IMR-90 (cell line): Measurements from ENCODE around the gene EPN2. TPM values are rescaled to one million over a fixed set of nuclear protein-coding genes. Genes with fewer than 3 reads are reported as not detected.

Experiments used
- ATAC-seq: fragments of 200-7000 bp; cut with Tn5 transposase; 2 replicates; pipeline ENCODE4 v1.9.1; 2020; ENCODE audit warnings: low read depth, mild to moderate bottlenecking, moderate library complexity
- BruUV-seq: library from RNA; stranded (reverse); fragments of 400-500 nt; replicated peaks from 2 replicates; lab custom pipeline; 2021; lab: Mats Ljungman, UMichigan
- CTCF ChIA-PET: fragments of 300-600 bp; formaldehyde crosslinking; extraction: SDS; loops from one replicate; lab custom pipeline; 2021; ENCODE audit warnings: antibody characterized with exemption; lab: Yijun Ruan, JAX
- POLR2A ChIA-PET: fragments of 300-600 bp; sonication (Branson Sonifier 250); formaldehyde crosslinking; loops from one replicate; lab custom pipeline; 2022; ENCODE audit warnings: antibody characterized with exemption; ENCODE audit not compliant: unreplicated experiment; lab: Charles Lee
- DNase-seq: peaks from one replicate; pipeline ENCODE4 v3.0.0; 2013
- H2AFZ ChIP-seq: replicated peaks from 2 replicates; pipeline ENCODE3; 2013; ENCODE audit warnings: low read length, mild to moderate bottlenecking; ENCODE audit not compliant: poor library complexity
- H2AK5ac ChIP-seq: 2 replicates; pipeline ENCODE4 v1.6.1; 2013; ENCODE audit warnings: low read depth, low read length, inconsistent platforms
- H2AK9ac ChIP-seq: replicated peaks from 2 replicates; pipeline ENCODE3; 2013; ENCODE audit warnings: mild to moderate bottlenecking, low read depth, low read length, moderate library complexity; ENCODE audit not compliant: poor library complexity
- H2BK120ac ChIP-seq: 2 replicates; pipeline ENCODE4 v1.6.1; 2013; ENCODE audit warnings: low read depth, low read length, inconsistent platforms
- H2BK15ac ChIP-seq: 3 replicates; pipeline ENCODE4 v1.6.1; 2013; ENCODE audit warnings: low read depth, low read length, inconsistent platforms
- H2BK20ac ChIP-seq: 2 replicates; pipeline ENCODE4 v1.6.1; 2013; ENCODE audit warnings: low read depth, mild to moderate bottlenecking, inconsistent platforms, low read length, moderate library complexity
- H2BK5ac ChIP-seq: 2 replicates; pipeline ENCODE4 v1.6.1; 2013; ENCODE audit warnings: mild to moderate bottlenecking, low read depth, low read length, inconsistent platforms; ENCODE audit not compliant: poor library complexity, severe bottlenecking
- H3K14ac ChIP-seq: replicated peaks from 2 replicates; pipeline ENCODE4 v1.6.1; 2013; ENCODE audit warnings: low read depth, low read length, inconsistent platforms
- H3K18ac ChIP-seq: 2 replicates; pipeline ENCODE4 v1.6.1; 2013; ENCODE audit warnings: low read depth, low read length, control low read depth
- H3K23ac ChIP-seq: 2 replicates; pipeline ENCODE4 v1.6.1; 2013; ENCODE audit warnings: low read depth, low read length, inconsistent platforms
- H3K27ac ChIP-seq: 2 replicates; pipeline ENCODE4 v1.5.1; 2013; ENCODE audit warnings: mild to moderate bottlenecking, control low read depth, low read length; ENCODE audit not compliant: insufficient read depth
- H3K27me3 ChIP-seq: 2 replicates; pipeline ENCODE4 v1.6.1; 2013; ENCODE audit warnings: low read length; ENCODE audit not compliant: control insufficient read depth, insufficient read depth
- H3K36me3 ChIP-seq: 2 replicates; pipeline ENCODE4 v1.6.1; 2013; ENCODE audit warnings: low read length, mixed read lengths; ENCODE audit not compliant: control insufficient read depth, insufficient read depth
- H3K4ac ChIP-seq: 2 replicates; pipeline ENCODE4 v1.6.1; 2013; ENCODE audit warnings: low read depth, low read length, inconsistent platforms
- H3K4me1 ChIP-seq: 2 replicates; pipeline ENCODE4 v1.6.1; 2013; ENCODE audit warnings: low read length, mixed read lengths; ENCODE audit not compliant: control insufficient read depth, insufficient read depth
- H3K4me2 ChIP-seq: 2 replicates; pipeline ENCODE4 v1.6.1; 2013; ENCODE audit warnings: low read depth, mild to moderate bottlenecking, control low read depth, low read length, moderate library complexity
- H3K4me3 ChIP-seq: 2 replicates; pipeline ENCODE4 v1.5.1; 2013; ENCODE audit warnings: low read depth, mild to moderate bottlenecking, control low read depth, low read length, moderate library complexity; ENCODE audit not compliant: insufficient read depth
- H3K56ac ChIP-seq: 2 replicates; pipeline ENCODE4 v1.6.1; 2013; ENCODE audit warnings: low read length, inconsistent platforms; ENCODE audit not compliant: insufficient read depth; ENCODE audit errors: extremely low read depth
- H3K79me1 ChIP-seq, 2 experiments: 2 replicates each; pipeline ENCODE4 v1.6.1; 2013; ENCODE audit warnings: low read length in 2 of 2, inconsistent platforms in 1 of 2, low read depth in 1 of 2
- H3K9ac ChIP-seq: 2 replicates; pipeline ENCODE4 v1.6.1; 2013; ENCODE audit warnings: low read depth, low read length, control low read depth
- H3K9me1 ChIP-seq: 2 replicates; pipeline ENCODE4 v1.6.1; 2013; ENCODE audit warnings: low read length, inconsistent platforms; ENCODE audit not compliant: insufficient read depth
- H3K9me3 ChIP-seq: 2 replicates; pipeline ENCODE4 v1.6.1; 2013; ENCODE audit warnings: low read length; ENCODE audit not compliant: control insufficient read depth, insufficient read depth
- H4K20me1 ChIP-seq: 2 replicates; pipeline ENCODE4 v1.6.1; 2013; ENCODE audit warnings: low read length, inconsistent platforms; ENCODE audit not compliant: insufficient read depth
- H4K5ac ChIP-seq: 2 replicates; pipeline ENCODE4 v1.6.1; 2013; ENCODE audit warnings: mild to moderate bottlenecking, low read depth, low read length, control low read depth
- H4K8ac ChIP-seq, 2 experiments: 2 replicates each; pipeline ENCODE4 v1.6.1; 2013; ENCODE audit warnings: low read depth in 2 of 2, low read length in 2 of 2, control low read depth in 1 of 2, inconsistent platforms in 1 of 2
- H4K91ac ChIP-seq: 2 replicates; pipeline ENCODE4 v1.6.1; 2013; ENCODE audit warnings: low read depth, low read length, inconsistent platforms; ENCODE audit not compliant: insufficient read depth
- BHLHE40 ChIP-seq: fragments of 150-350 bp; IDR thresholded peaks from 2 replicates; pipeline ENCODE4 v1.6.1; 2016; ENCODE audit warnings: mild to moderate bottlenecking, low read depth, low read length
- CEBPB ChIP-seq: IDR thresholded peaks from 2 replicates; pipeline ENCODE4 v1.6.1; 2012; ENCODE audit warnings: low read depth, low read length, improper control_type of control experiment
- CHD1 ChIP-seq: IDR thresholded peaks from 2 replicates; pipeline ENCODE4 v1.6.1; 2012; ENCODE audit warnings: low read depth, low read length, improper control_type of control experiment
- CTCF ChIP-seq: conservative IDR thresholded peaks from 2 replicates; pipeline ENCODE4 v1.5.1; 2012; ENCODE audit warnings: mild to moderate bottlenecking, low read depth, low read length, improper control_type of control experiment
- ELK1 ChIP-seq: fragments of 150-350 bp; IDR thresholded peaks from 2 replicates; pipeline ENCODE4 v1.6.1; 2016; ENCODE audit warnings: low read depth, mild to moderate bottlenecking, low read length, moderate library complexity, borderline replicate concordance
- FOS ChIP-seq: fragments of 150-350 bp; IDR thresholded peaks from 2 replicates; pipeline ENCODE4 v1.6.1; 2016; ENCODE audit warnings: low read depth, low read length
- MAFK ChIP-seq: IDR thresholded peaks from 2 replicates; pipeline ENCODE4 v1.6.1; 2012; ENCODE audit warnings: low read depth, low read length, improper control_type of control experiment
- MAZ ChIP-seq: IDR thresholded peaks from 2 replicates; pipeline ENCODE4 v1.6.1; 2012; ENCODE audit warnings: low read depth, mild to moderate bottlenecking, low read length, improper control_type of control experiment, moderate library complexity, borderline replicate concordance
- MXI1 ChIP-seq: IDR thresholded peaks from 2 replicates; pipeline ENCODE4 v1.6.1; 2012; ENCODE audit warnings: low read depth, mild to moderate bottlenecking, low read length, moderate library complexity, borderline replicate concordance
- NFE2L2 ChIP-seq: fragments of 150-350 bp; IDR thresholded peaks from 2 replicates; pipeline ENCODE4 v1.6.1; 2016; ENCODE audit warnings: low read depth, mild to moderate bottlenecking, low read length
- POLR2A ChIP-seq: IDR thresholded peaks from 2 replicates; pipeline ENCODE4 v1.6.1; 2012; ENCODE audit warnings: mild to moderate bottlenecking, low read depth, low read length
- RAD21 ChIP-seq: IDR thresholded peaks from 2 replicates; pipeline ENCODE4 v1.6.1; 2012; ENCODE audit warnings: low read length, improper control_type of control experiment
- RCOR1 ChIP-seq: IDR thresholded peaks from 2 replicates; pipeline ENCODE4 v1.6.1; 2012; ENCODE audit warnings: mild to moderate bottlenecking, low read length, improper control_type of control experiment; ENCODE audit not compliant: insufficient replicate concordance
- RFX5 ChIP-seq: IDR thresholded peaks from 2 replicates; pipeline ENCODE4 v1.8.0; 2012; ENCODE audit warnings: low read depth, mild to moderate bottlenecking, low read length, moderate library complexity
- SMC3 ChIP-seq: fragments of 150-350 bp; IDR thresholded peaks from 2 replicates; pipeline ENCODE4 v1.6.1; 2016; ENCODE audit warnings: low read depth, mild to moderate bottlenecking, antibody characterized with exemption, low read length, moderate library complexity
- USF2 ChIP-seq: fragments of 150-350 bp; IDR thresholded peaks from 2 replicates; pipeline ENCODE4 v1.6.1; 2017; ENCODE audit warnings: mild to moderate bottlenecking, antibody characterized with exemption, low read length, low read depth
- WGBS, 2 experiments: methylation state at CpG; one replicate each; pipeline versions ENCODE4 v1.1.5 to v1.1.7; 2013; ENCODE audit warnings: missing lambda C conversion rate in 2 of 2; ENCODE audit not compliant: insufficient read length in 1 of 2; ENCODE audit errors: extremely low coverage in 2 of 2; 5-methylcytosine and 5-hydroxymethylcytosine counted together
- dilution Hi-C: fragments of 300-500 bp; cut with HindIII; formaldehyde crosslinking; loops from one replicate; pipeline ENCODE4 v1.14.3; 2018; ENCODE audit warnings: low sequenced_read_pairs; ENCODE audit not compliant: unreplicated experiment
- in situ Hi-C: fragments of 300-500 bp; cut with MboI; formaldehyde crosslinking; loops from 3 replicates; pipeline ENCODE4 v1.14.3; 2019; ENCODE audit warnings: low sequenced_read_pairs, inconsistent platforms, mixed read lengths
- intact Hi-C: fragments of 100-400 bp; cut with micrococcal nuclease; formaldehyde crosslinking; loops from 2 replicates; pipeline ENCODE4 v1.10.0; 2022
- polyA plus RNA-seq, 3 experiments: library from polyadenylated mRNA; depleted of rRNA; stranded (reverse); fragments of >200 nt; gene quantifications; 2 replicates each; pipeline ENCODE4 v1.2.3, GENCODE V29; 2012; ENCODE audit warnings: low replicate concordance in 1 of 3
- total RNA-seq: library from RNA; depleted of rRNA; stranded (reverse); fragments of >200 nt; gene quantifications from 2 replicates; pipeline ENCODE4 v1.2.3, GENCODE V29; 2012

Gene EPN2
- total and polyA plus RNA-seq, 2 of the 4 experiments (the other 2 are of a cell fraction): 14.9 to 25.3 TPM

- no CpG with 5 or more reads among the region's 2 CpGs for WGBS, 2 experiments
- no peak overlapping the region for H3K18ac ChIP-seq
Measured at GRCh38 chr17:19339341-19339815, 102.2 kb downstream of the EPN2 start.

More at GRCh38 chr17:19339341-19339815, 102.2 kb downstream of the EPN2 start:
- intact Hi-C loops (no loop called here), dilution Hi-C loops (no loop called here), in situ Hi-C loops (no loop called here)
- H3K9ac ChIP-seq: no peak overlapping the region
- peaks cover 15% of the 10 kb centered on the region for H3K9me1 ChIP-seq
- H2BK120ac ChIP-seq: no peak overlapping the region
- H3K27me3 ChIP-seq: no peaks in the 10 kb centered on the region
- TF ChIP-seq SMC3 (no peak), USF2 (no peak), FOS (no peak), CHD1 (no peak), ELK1 (no peak), RFX5 (no peak), NFE2L2 (no peak), CTCF (no peak), MAZ (no peak), RCOR1 (no peak), MXI1 (no peak), POLR2A (no peak), CEBPB (no peak), RAD21 (no peak), BHLHE40 (no peak), MAFK (no peak)
- no peak overlapping the region for H2BK20ac ChIP-seq
- no peak overlapping the region for H3K14ac ChIP-seq
- H3K9me3 ChIP-seq: no peaks in the 10 kb centered on the region
- peaks cover 3% of the 10 kb centered on the region; the same call in 1 of the 2 replicates for H4K20me1 ChIP-seq
- H2AK5ac ChIP-seq: no peak overlapping the region
- H3K27ac ChIP-seq: no peak overlapping the region
- H4K8ac ChIP-seq: no peak overlapping the region
- no peak overlapping the region for H3K4me3 ChIP-seq
- H3K79me1 ChIP-seq: 0 out of 4 replicates have a peak, but pooled peaks cover 0 to 2% of the 10 kb centered on the region in 2 experiments
- no peak overlapping the region for H2BK5ac ChIP-seq
- DNase-seq (peak; percentile 42), ATAC-seq (peak; percentile 53)
- H2AFZ ChIP-seq: no peak overlapping the region
- no peak overlapping the region for H3K23ac ChIP-seq
- no peak overlapping the region for H4K5ac ChIP-seq
- H3K4me2 ChIP-seq: no peak overlapping the region
- CTCF ChIA-PET: no interaction called here
- BruUV-seq: no TSS peak
- no peak overlapping the region for H3K56ac ChIP-seq
- H2AK9ac ChIP-seq: no peak overlapping the region
- peaks cover 5% of the 10 kb centered on the region; the same call in 1 of the 2 replicates for H3K36me3 ChIP-seq
- H2BK15ac ChIP-seq: no peak overlapping the region
- POLR2A ChIA-PET: no interaction called here
- H3K4me1 ChIP-seq: peaks cover 10% of the 10 kb centered on the region
- no peak overlapping the region for H3K4ac ChIP-seq
- no peak overlapping the region for H4K91ac ChIP-seq
